ENCODE results near the gene R3HDM1.

The R3HDM1 gene

GRCh38 chr2:135756692-135757091 is 225.4 kb downstream of the R3HDM1 start:
- H3K4me3 ChIP-seq (ENCODE audit: severe bottlenecking), result no peak overlapping the region
- no peaks in the 10 kb centered on the region for H3K27me3 ChIP-seq (ENCODE audit: insufficient read depth, poor library complexity, severe bottlenecking)
- no peak for TF ChIP-seq CTCF (IDR thresholded peaks at IDR 0.05; ENCODE audit: poor library complexity, severe bottlenecking)
- no peaks in the 10 kb centered on the region for H3K4me1 ChIP-seq (ENCODE audit: insufficient read depth, poor library complexity, severe bottlenecking)
- DNase-seq (ENCODE audit: low spot score) (no peak), ATAC-seq (ENCODE audit: low read depth) (no peak)
- peaks cover 93% of the 10 kb centered on the region for H3K36me3 ChIP-seq (ENCODE audit: low read depth)
- no peak overlapping the region for H3K27ac ChIP-seq (ENCODE audit: poor library complexity, severe bottlenecking)
- peaks cover 9% of the 10 kb centered on the region for H3K9me3 ChIP-seq (ENCODE audit: severe bottlenecking)

- Histone ChIP-seq H3K4me1 (ENCODE audit: insufficient read depth, poor library complexity, severe bottlenecking) (no peaks in the 10 kb centered on the region), H3K4me3 (ENCODE audit: severe bottlenecking) (no peak overlapping the region), H3K27me3 (ENCODE audit: insufficient read depth, poor library complexity, severe bottlenecking) (no peaks in the 10 kb centered on the region), H3K27ac (ENCODE audit: poor library complexity, severe bottlenecking) (no peak overlapping the region), H3K9me3 (ENCODE audit: severe bottlenecking) (peaks cover under 1% of the 10 kb centered on the region), H3K36me3 (ENCODE audit: low read depth) (peaks cover 89% of the 10 kb centered on the region)
- DNase-seq (ENCODE audit: low spot score), result no peak
- no peak for TF ChIP-seq CTCF (IDR thresholded peaks at IDR 0.05; ENCODE audit: poor library complexity, severe bottlenecking)
- no peak for ATAC-seq (ENCODE audit: low read depth)
Observed at GRCh38 chr2:135762022-135762421, 230.7 kb downstream of the R3HDM1 start.

GRCh38 chr2:135762530-135762929 is 231.2 kb downstream of the R3HDM1 start:
- TF ChIP-seq CTCF (IDR thresholded peaks at IDR 0.05; ENCODE audit: poor library complexity, severe bottlenecking), result no peak
- Histone ChIP-seq H3K4me3 (ENCODE audit: severe bottlenecking) (no peak overlapping the region), H3K27me3 (ENCODE audit: insufficient read depth, poor library complexity, severe bottlenecking) (no peaks in the 10 kb centered on the region), H3K36me3 (ENCODE audit: low read depth) (peaks cover 88% of the 10 kb centered on the region), H3K4me1 (ENCODE audit: insufficient read depth, poor library complexity, severe bottlenecking) (no peaks in the 10 kb centered on the region), H3K27ac (ENCODE audit: poor library complexity, severe bottlenecking) (no peak overlapping the region), H3K9me3 (ENCODE audit: severe bottlenecking) (no peaks in the 10 kb centered on the region)
- no peak for DNase-seq (ENCODE audit: low spot score)
- no peak for ATAC-seq (ENCODE audit: low read depth)

GRCh38 chr2:135768863-135769262 is 237.6 kb downstream of the R3HDM1 start:
- DNase-seq (ENCODE audit: low spot score) (no peak), ATAC-seq (ENCODE audit: low read depth) (no peak)
- Histone ChIP-seq H3K4me1 (ENCODE audit: insufficient read depth, poor library complexity, severe bottlenecking) (peaks cover 6% of the 10 kb centered on the region), H3K27ac (ENCODE audit: poor library complexity, severe bottlenecking) (no peak overlapping the region), H3K9me3 (ENCODE audit: severe bottlenecking) (no peaks in the 10 kb centered on the region), H3K27me3 (ENCODE audit: insufficient read depth, poor library complexity, severe bottlenecking) (no peaks in the 10 kb centered on the region), H3K4me3 (ENCODE audit: severe bottlenecking) (no peak overlapping the region), H3K36me3 (ENCODE audit: low read depth) (peaks cover 93% of the 10 kb centered on the region)
- no peak for TF ChIP-seq CTCF (IDR thresholded peaks at IDR 0.05; ENCODE audit: poor library complexity, severe bottlenecking)

GRCh38 chr2:135773319-135773718 is 242.0 kb downstream of the R3HDM1 start:
- DNase-seq (ENCODE audit: low spot score), result no peak

More at GRCh38 chr2:135773319-135773718, 242.0 kb downstream of the R3HDM1 start:
- Histone ChIP-seq H3K27ac (ENCODE audit: poor library complexity, severe bottlenecking) (no peak overlapping the region), H3K4me3 (ENCODE audit: severe bottlenecking) (no peak overlapping the region), H3K4me1 (ENCODE audit: insufficient read depth, poor library complexity, severe bottlenecking) (peaks cover 9% of the 10 kb centered on the region), H3K36me3 (ENCODE audit: low read depth) (peaks cover 95% of the 10 kb centered on the region), H3K9me3 (ENCODE audit: severe bottlenecking) (no peaks in the 10 kb centered on the region), H3K27me3 (ENCODE audit: insufficient read depth, poor library complexity, severe bottlenecking) (no peaks in the 10 kb centered on the region)
- TF ChIP-seq CTCF (IDR thresholded peaks at IDR 0.05; ENCODE audit: poor library complexity, severe bottlenecking), result no peak
- ATAC-seq (ENCODE audit: low read depth), result no peak

Measured in RWPE2 (cell line).